ENCODE data around the gene INPP5J.

Gene INPP5J

DNA sequence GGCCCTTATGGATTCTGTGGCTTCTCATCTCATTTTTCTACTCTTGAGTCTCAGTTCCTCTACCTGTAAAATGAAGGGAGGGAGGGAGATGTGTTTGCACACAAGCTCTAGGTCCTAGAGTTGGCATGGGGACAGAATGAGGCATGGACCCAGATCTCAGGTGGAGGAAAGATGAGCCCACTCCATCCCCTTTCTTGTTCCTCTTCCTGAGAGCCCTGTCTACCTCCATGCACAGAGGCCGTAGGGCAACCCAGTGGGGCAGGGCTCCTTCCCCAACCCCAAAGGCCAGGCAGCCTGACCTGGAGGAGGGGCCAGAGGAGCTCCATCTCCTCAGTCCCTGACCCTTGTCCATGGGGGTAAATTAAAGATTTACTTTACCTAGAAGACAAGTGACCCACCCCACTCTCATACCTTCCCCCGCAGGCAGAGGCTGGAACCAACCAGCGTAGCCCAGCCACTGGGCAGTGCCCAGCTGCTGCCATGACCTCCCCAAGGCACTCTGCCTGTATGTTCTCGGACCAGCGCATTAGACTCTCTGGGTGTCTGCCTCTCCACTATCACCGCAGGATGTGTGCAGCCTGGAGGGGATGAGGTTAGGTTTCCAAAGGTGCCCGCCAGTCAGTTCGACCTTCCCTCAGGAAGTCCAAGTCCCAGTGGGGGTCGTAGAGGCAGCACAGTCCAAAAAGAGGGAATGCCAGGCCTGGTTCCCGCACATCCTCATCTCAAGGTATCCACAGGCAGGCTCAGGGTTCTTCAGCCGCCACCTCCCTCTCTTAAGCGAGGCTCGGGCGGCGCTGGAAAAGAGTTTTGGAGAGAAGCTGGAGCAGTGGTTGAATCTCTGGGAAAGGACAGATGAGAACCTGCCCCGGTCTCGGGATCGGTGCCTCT, 38.6 kb upstream of the INPP5J start:
- DNase-seq (ENCODE audit: low read depth): no peak
- peak overlapping the region; percentile 75 for H3K4me3 ChIP-seq (ENCODE audit: low read depth, low read length)
- in situ Hi-C loops (cut with HindIII; ENCODE audit: low sequenced_read_pairs): no loop called here
- TF ChIP-seq, protein P1, sequence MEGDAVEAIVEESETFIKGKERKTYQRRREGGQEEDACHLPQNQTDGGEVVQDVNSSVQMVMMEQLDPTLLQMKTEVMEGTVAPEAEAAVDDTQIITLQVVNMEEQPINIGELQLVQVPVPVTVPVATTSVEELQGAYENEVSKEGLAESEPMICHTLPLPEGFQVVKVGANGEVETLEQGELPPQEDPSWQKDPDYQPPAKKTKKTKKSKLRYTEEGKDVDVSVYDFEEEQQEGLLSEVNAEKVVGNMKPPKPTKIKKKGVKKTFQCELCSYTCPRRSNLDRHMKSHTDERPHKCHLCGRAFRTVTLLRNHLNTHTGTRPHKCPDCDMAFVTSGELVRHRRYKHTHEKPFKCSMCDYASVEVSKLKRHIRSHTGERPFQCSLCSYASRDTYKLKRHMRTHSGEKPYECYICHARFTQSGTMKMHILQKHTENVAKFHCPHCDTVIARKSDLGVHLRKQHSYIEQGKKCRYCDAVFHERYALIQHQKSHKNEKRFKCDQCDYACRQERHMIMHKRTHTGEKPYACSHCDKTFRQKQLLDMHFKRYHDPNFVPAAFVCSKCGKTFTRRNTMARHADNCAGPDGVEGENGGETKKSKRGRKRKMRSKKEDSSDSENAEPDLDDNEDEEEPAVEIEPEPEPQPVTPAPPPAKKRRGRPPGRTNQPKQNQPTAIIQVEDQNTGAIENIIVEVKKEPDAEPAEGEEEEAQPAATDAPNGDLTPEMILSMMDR (IDR thresholded peaks at IDR 0.05; ENCODE audit: low read depth, low read length, missing control alignments): no peak

DNA sequence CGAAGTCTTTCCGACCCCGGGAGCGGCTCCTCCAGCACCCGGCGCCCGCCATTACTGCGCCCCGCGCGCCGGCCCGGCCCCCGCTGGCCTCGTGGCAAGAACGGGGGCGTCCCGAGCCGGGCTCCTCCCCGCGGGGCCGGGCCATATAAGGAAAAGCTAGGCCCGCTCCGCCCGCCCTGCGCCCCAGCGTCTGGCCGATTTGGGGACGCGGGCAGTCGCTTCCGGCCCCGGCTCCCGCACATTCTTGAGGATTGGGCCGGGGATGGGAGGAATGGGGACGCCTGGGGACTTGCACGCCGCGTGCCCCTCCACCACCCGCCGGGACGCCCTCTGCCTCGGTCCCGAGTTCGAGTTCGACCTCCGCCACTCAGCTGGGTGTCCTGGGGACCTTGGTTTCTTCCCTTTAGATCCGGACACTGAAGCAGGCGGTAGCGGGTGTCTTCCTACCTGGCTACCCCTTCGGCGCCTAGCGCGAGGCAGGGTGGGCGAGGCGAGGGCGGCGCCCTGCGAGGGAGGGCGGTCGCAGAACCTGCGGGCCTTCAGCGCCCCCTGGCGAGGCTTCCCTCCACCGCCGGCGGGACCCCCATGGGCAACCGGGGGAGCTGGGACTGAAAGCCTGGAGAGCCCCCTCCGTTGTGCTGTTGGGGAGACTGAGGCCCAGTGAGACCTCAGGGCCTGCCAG, 37.8 kb upstream of the INPP5J start:
- no peak for DNase-seq (ENCODE audit: low read depth)
- in situ Hi-C loops (cut with HindIII; ENCODE audit: low sequenced_read_pairs): no loop called here
- TF ChIP-seq, protein P1 (IDR thresholded peaks at IDR 0.05; ENCODE audit: low read depth, low read length, missing control alignments): peak; percentile 85
- H3K4me3 ChIP-seq (ENCODE audit: low read depth, low read length): peak overlapping the region; percentile 75

DNA sequence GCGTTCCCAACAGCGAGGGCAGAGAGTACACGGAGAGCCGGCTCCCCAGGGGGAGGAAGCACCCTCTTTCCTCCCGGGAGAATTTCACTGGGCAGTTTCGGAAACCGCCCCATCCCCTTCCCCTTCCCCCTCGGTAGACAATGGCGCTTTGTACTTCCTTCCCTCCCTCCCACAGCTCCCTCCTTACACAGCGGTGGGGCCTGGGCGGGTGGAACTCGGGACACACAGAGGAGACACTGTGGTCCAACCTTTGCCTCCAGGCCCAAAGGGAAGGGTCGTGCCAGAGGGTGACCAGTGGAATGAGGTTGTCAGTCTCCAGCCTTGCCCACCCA, 37.3 kb upstream of the INPP5J start:
- TF ChIP-seq, protein P1 (IDR thresholded peaks at IDR 0.05; ENCODE audit: low read depth, low read length, missing control alignments): no peak
- no peak for DNase-seq (ENCODE audit: low read depth)
- H3K4me3 ChIP-seq (ENCODE audit: low read depth, low read length): peak overlapping the region; percentile 75
- in situ Hi-C loops (cut with HindIII; ENCODE audit: low sequenced_read_pairs): no loop called here

DNA sequence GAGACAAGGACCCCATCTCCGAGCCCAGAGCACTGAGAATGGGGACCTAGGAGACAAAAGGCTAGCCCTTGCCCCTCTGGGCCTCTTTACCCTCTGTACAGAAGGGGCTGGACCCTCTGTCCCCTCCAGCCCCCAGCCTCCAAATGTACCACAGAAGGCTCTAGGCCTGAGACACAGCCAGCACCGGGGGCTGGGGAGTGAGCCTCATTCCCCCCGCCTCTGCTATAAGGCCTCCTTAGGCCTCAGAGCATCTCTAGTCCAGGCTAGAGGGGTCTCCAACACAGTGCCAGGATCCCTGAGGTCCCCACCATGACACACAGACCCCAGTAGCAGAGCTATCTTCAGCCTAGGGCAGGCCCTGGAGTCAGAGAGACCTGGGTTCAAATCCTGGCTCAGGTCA, 36.8 kb upstream of the INPP5J start:
- TF ChIP-seq, protein P1 (IDR thresholded peaks at IDR 0.05; ENCODE audit: low read depth, low read length, missing control alignments): no peak
- in situ Hi-C loops (cut with HindIII; ENCODE audit: low sequenced_read_pairs): no loop called here
- peak overlapping the region; percentile 75 for H3K4me3 ChIP-seq (ENCODE audit: low read depth, low read length)

DNA sequence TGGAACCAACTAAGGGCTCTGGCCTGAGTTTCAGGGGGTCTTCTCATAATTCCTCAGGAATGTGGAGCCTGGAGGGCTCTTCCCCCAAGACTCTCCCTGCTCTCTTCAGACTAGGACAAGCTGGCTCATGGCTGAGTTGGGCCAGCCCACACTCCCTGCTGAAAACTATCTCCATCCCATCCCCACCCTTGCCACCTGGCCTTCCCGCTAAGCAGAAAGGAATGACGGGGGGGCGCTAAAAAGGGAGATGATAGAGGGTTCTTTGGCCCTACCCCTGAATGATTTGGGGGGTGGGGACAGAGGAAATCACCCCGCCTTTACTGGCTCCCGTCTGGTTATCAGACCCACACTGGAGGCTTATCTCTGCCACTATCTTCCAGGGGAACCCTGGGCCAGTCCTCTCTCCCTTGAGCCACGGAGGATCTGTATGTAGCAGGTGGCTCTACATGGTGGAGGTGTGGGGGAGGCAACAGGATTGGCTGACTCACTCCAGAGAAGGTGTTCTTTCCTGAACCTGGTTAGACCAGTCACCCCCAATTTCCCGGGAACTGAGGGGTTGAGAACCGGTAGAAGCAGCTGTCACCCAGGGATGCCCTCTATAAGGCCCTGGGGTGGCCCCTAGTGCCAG, 35.9 kb upstream of the INPP5J start:
- no peak overlapping the region for H3K4me3 ChIP-seq (ENCODE audit: low read depth, low read length)
- in situ Hi-C loops (cut with HindIII; ENCODE audit: low sequenced_read_pairs): no loop called here
- TF ChIP-seq, protein P1 (IDR thresholded peaks at IDR 0.05; ENCODE audit: low read depth, low read length, missing control alignments): no peak
- DNase-seq (ENCODE audit: low read depth): no peak

More for the DNA sequence above, 36.8 kb upstream of the INPP5J start:
- DNase-seq (ENCODE audit: low read depth): no peak

DNA sequence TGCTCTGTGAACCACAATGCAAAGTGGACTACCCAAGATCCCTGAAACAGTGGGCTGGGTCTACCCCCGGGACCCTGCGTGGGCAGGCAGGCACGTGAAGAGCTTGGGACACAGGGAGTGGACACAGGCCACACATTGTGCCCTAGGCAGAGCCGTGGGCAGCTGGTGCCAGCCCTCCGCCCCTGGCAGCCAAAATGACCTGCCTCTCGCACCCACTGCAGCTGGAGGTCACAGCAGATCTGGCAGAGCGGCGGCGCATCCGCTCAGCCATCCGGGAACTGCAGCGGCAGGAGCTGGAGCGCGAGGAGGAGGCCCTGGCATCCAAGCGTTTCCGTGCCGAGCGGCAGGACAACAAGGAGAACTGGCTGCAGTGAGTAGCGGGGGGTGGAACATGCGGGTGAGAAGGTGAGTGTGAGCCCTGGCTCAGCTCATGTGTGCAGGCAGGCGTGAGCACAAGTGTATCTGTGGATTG, 35.0 kb upstream of the INPP5J start:
- TF ChIP-seq, protein P1 (IDR thresholded peaks at IDR 0.05; ENCODE audit: low read depth, low read length, missing control alignments): no peak
- no peak for DNase-seq (ENCODE audit: low read depth)
- in situ Hi-C loops (cut with HindIII; ENCODE audit: low sequenced_read_pairs): no loop called here
- H3K4me3 ChIP-seq (ENCODE audit: low read depth, low read length): no peak overlapping the region

Measured in astrocyte of the cerebellum (primary cell).